BE2C (cell line): ENCODE results near the gene PTPN3.
A peak's percentile ranks its signal among the peaks of the same experiment; 100 is the strongest.

ENCODE experiments used
- DNase-seq: peaks from one replicate; pipeline ENCODE4 v3.0.0-alpha.2; 2020
- H3K27me3 ChIP-seq: fragments of 250-450 bp; sonication (Bioruptor Pico); 2 replicates; pipeline ENCODE4 v1.5.1; 2020; ENCODE audit warnings: mild to moderate bottlenecking
- H3K36me3 ChIP-seq: fragments of 250-450 bp; sonication (Bioruptor Pico); 2 replicates; pipeline ENCODE4 v1.5.1; 2020; ENCODE audit warnings: mild to moderate bottlenecking
- H3K4me1 ChIP-seq: fragments of 250-450 bp; sonication (Bioruptor Pico); 2 replicates; pipeline ENCODE4 v1.5.1; 2020
- H3K4me3 ChIP-seq: 2 replicates; pipeline ENCODE4 v1.5.1; 2011; ENCODE audit warnings: low read depth, low read length
- H3K9me3 ChIP-seq: fragments of 250-450 bp; sonication (Bioruptor Pico); 2 replicates; pipeline ENCODE4 v1.5.1; 2020
- CTCF ChIP-seq: IDR thresholded peaks from 2 replicates; pipeline ENCODE4 v1.5.1; 2012; ENCODE audit warnings: mild to moderate bottlenecking, low read depth, low read length

Gene PTPN3

GRCh38 chr9:109408759-109409462 is 89.2 kb downstream of the PTPN3 start:
- no peaks in the 10 kb centered on the region for H3K9me3 ChIP-seq
- no peak for TF ChIP-seq CTCF

GRCh38 chr9:109403766-109404320 is 94.3 kb downstream of the PTPN3 start:
- H3K9me3 ChIP-seq = no peaks in the 10 kb centered on the region
- H3K27me3 ChIP-seq = peaks cover 14% of the 10 kb centered on the region; the same call in 1 of the 2 replicates
- no peaks in the 10 kb centered on the region for H3K4me1 ChIP-seq
- H3K4me3 ChIP-seq = no peak overlapping the region
- H3K36me3 ChIP-seq = no peaks in the 10 kb centered on the region
- no peak for TF ChIP-seq CTCF
- no peak for DNase-seq

More at GRCh38 chr9:109408759-109409462, 89.2 kb downstream of the PTPN3 start:
- no peak for DNase-seq
- no peak overlapping the region for H3K4me3 ChIP-seq
- H3K27me3 ChIP-seq = peaks cover 9% of the 10 kb centered on the region; the same call in 1 of the 2 replicates
- no peaks in the 10 kb centered on the region for H3K4me1 ChIP-seq
- no peaks in the 10 kb centered on the region for H3K36me3 ChIP-seq

GRCh38 chr9:109403116-109403515 is 95.0 kb downstream of the PTPN3 start:
- peaks cover 16% of the 10 kb centered on the region for H3K27me3 ChIP-seq
- H3K4me1 ChIP-seq = no peaks in the 10 kb centered on the region
- no peak overlapping the region for H3K4me3 ChIP-seq
- no peaks in the 10 kb centered on the region for H3K9me3 ChIP-seq
- TF ChIP-seq CTCF = no peak
- DNase-seq = no peak
- no peaks in the 10 kb centered on the region for H3K36me3 ChIP-seq

GRCh38 chr9:109401990-109402318 is 96.2 kb downstream of the PTPN3 start:
- Histone ChIP-seq H3K9me3 (no peaks in the 10 kb centered on the region), H3K36me3 (no peaks in the 10 kb centered on the region), H3K4me1 (no peaks in the 10 kb centered on the region), H3K27me3 (peaks cover 20% of the 10 kb centered on the region), H3K4me3 (no peak overlapping the region)
- DNase-seq = no peak
- TF ChIP-seq CTCF = no peak

GRCh38 chr9:109401169-109401989 is 96.7 kb downstream of the PTPN3 start:
- peak; percentile 74 for DNase-seq

More at GRCh38 chr9:109401169-109401989, 96.7 kb downstream of the PTPN3 start:
- H3K4me1 ChIP-seq = no peaks in the 10 kb centered on the region
- TF ChIP-seq CTCF = peak; percentile 88
- H3K27me3 ChIP-seq = peaks cover 20% of the 10 kb centered on the region
- no peak overlapping the region for H3K4me3 ChIP-seq
- H3K36me3 ChIP-seq = no peaks in the 10 kb centered on the region
- no peaks in the 10 kb centered on the region for H3K9me3 ChIP-seq
